Activated T-cell treated with anti-CD3 and anti-CD28 coated beads for 4 hours (primary cell): ENCODE measurements around the gene RPP30.
"Not testable (repeated sequence)": the region's sequence is repeated elsewhere in the genome, so short reads cannot be mapped to it uniquely, and the experiment has no call there.

ENCODE experiments used
- DNase-seq: peaks from one replicate; pipeline ENCODE4 v3.0.0-alpha.2; 2020

Gene RPP30

DNA sequence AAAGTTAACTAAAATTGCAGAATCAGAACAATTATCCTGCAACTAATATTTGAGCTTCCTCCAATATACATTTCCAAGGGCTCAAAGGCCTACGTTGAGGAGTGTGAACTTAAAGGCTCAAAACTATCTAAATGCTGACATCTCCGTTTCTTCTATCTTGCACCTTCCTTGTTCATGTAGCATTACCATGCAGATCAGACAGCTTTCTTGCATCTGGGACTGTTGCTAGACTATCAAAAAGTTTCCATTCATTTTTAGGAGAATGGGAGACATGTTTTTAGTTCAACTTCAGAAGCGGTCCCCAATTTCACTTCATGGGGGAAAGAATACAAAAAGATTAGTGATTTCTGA lies 46.2 kb downstream of the RPP30 start:
- DNase-seq = no peak

DNA sequence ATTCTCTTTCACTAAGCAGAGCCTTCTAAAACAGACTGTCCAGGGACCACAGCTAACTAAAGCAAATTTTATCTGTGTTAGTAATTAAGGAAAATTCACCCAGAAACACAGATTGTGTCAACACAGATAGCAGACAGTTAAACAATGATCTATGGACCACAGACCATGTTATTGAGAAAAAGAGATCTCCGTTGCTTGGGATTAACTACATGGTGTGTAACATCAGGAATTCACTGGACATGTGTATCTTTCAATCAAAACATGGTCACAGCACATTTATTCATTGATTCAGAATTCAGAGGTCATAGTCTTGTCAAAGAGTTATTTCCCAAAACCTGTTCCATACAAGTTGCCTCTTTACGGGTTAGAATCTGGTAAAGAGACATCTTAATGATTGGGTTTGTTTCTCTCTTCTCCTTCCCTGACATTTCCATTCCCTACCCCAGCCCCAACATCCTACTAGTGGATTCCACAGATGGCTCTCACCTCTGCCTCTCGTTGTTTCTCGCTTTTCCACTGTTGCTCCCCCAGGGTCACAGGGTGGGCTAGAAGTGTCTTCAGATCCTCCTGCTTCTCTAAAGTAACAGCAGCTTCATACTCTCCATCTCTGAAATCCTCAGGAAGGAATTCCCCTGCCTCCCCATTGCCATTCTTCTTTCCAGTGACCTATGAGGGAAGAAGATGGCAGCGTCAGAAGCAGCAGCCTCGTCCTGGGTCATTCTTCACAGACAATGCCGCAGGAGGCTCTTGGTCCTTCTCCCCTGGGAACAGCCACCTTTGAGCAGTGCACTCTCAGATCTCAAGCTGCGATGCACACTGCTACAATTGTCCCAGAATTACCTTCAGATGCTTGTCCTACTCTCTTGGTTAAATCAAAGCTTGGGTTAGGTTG lies 48.2 kb downstream of the RPP30 start:
- no peak for DNase-seq

DNA sequence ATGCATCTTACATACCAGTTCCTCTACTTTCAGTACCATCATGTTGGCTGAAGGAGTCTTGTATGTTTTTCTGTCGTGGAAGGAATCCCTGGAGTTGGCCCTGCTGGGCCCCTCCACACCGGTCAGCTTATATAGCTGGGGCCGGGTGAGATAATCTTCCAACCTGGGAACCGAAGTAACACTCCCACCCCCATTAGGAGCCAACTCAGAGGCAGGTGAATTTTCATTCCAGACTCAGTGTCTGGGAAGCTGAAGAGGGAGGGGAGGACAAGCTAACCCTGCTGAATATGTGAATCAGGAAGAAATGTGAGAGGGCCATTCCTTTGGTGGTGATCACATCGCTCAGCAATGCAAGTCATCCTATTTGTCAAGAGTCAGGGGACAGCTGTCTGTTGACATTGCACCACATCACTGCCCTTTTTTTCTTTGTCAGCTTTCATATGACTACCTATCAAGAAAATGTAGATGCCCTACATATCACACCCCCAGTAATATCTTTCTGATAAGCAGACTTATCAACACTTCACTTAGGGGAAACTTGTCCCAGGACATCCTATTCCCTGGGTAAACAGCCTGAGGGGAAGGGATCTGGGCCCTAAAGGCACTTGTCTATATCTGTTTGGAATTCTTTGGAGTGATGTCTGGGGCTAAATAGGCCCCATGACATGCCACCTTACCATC lies 49.4 kb downstream of the RPP30 start, which contains the start of gene ANKRD1:
Gene ANKRD1, minus strand, starts transcription at position 102 of the 681 bp plus-strand sequence. Its CDS starts 60 bp downstream, at position 42.
- DNase-seq = no peak

DNA sequence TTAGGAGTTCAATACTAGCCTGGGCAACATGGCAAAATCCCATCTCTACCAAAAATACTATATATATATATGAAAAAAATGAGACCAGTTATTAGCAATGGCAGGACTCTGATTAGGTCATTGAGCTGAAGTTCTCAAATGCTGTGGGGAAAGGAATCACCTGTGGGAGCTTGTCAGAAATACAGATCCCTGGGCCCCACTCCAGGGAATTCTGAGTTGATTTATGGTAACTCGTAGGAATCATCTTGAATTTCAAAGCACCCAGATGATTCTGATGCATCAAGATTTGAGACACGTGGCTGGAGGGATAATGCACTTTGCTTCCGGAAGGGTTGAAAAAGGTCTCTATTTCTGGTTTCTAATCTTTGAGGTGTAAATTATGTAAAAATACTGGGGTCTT lies 50.1 kb downstream of the RPP30 start:
- DNase-seq = no peak

DNA sequence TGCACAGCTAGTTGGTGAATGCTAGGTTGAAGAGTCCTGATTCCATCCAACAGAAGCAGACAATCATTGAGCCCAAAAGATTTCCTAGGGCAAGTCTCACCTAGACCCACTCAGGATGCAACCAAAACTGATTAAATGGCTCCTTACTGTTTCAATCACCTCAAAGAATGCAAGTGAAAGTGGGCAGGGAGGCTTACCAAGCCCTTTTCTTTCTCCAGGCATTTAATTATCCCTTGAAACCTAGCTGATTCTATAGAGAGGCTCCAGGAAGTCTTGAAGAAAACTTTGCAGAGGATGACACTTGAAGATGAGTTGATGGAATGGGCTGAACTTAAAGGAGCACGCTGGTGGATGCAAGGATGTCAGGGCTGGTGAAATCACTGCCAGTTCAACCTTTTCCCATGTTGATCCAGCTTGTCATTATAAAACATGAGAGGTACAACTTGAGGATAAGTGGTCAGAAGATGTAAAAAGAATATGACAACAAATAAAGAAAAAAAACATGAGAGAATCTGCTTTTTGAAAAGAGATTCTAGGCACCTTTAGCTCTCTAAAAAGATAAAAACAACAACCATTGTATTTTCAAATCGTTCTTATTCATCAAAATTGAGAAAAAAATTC lies 51.4 kb downstream of the RPP30 start:
- DNase-seq = no peak

DNA sequence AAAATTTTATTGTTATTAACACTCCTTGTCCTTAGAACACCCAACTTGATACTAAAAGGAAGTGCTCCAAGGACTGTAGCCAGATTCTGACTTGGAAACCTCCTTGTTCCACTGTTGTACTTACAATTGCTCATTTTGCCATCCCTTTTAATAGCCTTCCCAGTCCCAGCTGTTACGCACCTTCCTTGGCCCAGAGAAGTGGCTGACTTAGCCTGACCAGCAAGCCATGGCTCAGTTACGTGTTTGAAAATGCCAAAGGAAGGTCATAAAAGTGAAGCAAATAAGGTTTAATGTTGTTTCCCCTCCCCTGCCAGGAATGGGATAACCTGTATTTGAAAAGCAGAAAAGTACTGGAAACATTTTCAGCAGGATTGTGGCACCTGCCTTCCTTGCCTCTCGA lies 52.8 kb downstream of the RPP30 start:
- no peak for DNase-seq

DNA sequence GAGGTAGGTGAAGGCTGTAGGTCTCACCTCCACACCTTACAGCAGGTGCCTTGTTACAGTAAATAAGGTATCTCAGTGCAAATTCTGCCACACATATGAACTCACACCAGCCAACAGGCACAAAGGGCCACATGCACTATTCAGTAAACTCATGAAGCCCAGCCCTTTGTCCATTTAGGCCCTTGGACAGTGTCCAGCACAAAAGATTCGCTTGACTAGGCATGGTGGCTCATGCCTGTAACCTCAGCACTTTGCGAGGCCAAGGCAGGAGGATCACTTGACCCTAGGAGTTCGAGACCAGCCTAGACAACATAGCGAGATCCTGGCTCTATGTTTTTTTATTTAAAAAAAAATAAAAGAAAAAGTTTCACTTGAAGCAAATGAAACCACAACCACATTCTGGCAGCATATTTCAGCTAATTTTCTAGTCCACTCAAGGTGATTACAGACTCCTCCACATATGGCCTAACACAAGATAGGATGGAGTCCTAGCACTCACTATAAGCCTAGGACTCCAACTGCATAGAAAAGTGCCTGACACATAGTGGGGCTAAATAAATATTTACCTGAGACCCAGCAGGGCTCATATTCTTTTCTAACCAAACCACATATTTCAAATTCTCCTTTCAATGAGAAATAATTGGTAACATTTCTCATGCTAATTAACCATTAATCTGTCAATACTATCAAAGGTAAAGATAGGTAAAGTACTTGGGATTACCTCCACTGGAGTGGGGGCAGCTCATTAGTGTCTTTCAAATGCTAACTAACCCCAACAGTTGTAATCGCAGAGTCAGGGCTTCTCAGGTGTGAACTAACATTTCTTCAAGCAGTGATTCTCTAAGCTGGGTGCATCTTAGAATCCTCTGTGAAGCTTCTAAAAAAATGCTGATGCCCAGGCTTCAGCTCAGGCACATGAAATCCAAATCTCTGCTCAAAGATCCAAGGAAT lies 53.6 kb downstream of the RPP30 start:
- DNase-seq = no peak

DNA sequence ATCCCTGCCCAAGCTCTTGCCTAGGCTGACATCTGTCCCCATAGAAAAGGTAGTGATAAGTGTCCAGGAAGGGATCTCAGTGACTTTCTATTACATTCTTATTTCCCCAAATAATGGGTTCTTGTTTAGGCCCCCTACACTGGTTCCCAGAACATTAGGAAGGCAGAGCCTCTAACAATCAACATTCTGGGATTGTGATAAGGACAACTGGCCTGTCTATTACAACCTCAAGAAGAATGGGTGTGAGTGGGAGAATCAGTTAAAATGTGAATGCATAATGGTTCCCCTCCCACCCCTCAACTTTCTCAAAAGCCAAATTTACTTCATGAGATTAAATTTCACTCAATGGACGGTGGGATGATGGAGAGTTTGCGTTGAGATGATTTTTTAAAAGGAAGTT lies 55.5 kb downstream of the RPP30 start:
- DNase-seq = no peak

DNA sequence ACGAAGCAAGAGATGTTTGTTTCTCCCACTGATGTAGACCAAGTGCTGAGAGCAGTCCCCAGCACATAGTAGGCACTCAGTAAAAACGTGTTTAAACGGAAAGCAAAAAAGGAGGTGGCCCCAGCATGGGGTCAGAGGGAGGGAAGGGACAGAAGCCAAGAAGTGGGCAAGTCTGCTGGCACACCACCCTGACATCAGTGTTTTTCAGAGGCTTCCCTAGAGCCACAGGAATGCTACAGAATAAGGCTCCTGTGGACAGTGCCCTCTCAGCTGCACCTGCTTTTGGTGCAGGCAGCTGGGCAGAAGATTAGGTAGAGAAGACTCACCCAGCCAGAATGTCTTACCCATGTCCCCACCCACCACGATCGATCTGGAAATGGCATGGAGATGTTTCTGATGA lies 57.4 kb downstream of the RPP30 start:
- no peak for DNase-seq

DNA sequence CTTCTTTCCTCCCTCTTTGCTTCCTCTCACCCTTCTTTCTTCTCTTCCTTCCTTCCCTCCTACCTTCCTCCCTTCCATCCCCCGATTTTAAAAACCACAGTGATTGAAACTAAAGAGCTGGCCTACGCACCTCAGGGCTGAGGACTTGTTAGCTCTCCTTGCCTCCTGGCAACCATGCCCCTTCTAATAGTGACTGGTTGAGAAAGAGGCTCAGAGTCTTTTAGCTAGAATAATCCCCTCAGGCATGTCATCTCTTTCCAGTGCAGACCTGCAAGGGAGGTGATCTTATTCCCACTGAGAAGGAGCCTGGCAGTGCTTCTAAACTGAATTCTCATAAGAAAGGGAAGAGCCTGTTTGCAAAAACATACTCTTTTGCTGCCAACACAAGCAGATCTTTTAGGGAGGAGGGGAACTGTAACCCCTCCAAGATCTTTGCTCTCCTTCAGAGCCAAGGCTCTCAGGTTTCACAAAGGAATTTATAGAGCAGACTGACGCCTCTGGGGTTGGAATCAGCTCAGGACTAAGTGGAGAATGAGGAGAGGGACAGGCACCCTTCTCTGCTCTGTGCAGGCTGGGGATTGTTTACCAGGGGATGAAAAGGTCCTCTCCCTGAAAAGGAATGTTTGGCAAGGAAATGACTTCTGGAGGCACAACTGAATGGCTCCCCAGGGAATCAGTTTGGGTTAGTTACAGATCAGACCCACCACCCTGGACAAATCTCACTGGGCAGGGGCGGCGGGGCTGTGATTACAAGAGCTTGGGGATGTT lies 58.5 kb downstream of the RPP30 start:
- DNase-seq = no peak

DNA sequence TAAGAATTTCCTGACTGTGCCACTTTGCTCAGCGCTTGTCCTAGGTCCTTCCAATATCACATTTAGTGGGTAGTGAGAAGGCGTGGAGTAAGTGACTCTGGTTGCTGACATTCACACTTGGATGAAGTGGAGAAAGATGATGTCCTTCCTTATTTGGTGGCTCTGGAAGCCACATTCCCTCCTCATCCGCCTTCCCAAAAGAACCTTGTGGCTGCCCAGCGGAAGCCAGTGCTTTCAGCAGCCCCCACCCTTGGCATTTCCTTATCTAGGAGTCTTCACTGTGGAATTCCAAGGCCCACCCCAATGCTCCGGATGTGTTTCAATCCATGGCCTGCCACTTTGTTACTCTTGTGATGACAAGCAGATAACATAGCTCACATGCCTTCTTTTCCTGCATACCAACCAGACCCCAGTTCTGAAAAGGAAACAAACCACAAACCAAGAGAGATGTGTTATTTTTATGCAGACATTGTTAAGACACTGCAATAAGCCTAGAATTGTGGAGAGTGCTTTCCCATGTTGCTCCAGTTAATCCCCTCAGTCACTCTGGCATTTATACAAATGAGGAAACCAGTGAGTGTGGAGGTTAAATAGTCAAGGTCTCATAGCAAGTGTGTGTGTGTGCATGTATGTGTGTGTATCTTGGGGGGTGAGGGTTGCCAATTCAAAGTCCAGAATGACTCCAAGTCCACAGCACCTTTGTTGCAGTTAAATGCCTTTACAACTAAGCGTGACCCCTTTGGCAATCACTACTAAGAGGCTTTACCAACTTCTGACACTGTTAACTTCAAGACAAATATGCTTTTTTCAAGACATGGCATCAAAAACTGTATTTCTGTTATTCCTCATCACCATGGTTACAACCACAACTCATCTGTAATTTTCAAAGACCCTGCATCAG lies 59.4 kb downstream of the RPP30 start:
- no peak for DNase-seq

DNA sequence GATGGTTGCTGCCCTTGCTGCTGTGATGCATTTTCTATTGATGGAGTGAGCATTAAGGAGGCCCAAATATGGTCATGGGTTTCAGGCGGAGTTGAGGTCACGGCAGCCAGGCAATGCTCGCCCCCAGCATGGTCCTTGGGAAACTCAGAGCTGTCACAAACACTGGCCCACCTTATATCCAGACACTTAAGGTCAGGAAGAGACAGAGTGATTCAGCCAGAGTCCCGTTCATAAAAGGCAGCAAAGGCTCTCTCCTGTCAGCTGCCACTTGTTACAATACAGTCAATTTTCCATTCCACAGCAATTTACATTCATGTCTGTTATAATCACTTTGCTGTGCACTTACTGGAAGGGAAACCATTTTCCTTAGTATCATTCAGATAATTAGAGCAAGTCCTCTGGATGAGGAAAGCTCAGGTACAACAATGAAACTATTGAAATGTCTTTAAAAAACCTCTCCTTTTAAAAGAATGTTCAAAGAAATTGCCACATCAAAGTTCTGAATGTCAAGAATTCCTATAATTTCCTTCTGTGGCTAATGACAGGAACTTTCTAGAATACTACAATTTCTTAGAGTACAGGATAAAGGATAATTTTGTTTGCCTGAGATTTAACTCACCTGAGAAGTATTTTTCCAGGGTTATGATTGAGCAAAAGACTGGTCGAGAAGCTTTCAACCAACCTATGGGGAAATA lies 64.0 kb downstream of the RPP30 start:
- no peak for DNase-seq

DNA sequence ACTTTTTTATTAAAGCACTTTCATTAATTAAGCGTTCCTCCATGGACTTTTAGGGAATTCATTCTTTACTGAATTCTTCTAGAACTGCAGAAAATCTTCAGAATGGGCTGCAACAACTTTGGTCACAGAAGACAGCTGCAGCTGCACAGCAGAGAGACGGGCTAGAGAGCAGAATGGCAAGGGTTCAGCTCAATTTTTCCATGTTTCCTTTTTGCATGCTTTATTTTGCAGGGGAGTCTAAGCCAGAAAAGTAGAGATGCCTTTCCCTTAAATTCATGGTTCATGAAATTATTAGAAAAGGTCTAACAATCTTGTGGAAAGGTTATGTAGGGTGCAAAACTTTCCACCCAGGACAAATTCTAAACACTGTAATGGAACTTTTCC lies 64.5 kb downstream of the RPP30 start:
- DNase-seq = no peak

DNA sequence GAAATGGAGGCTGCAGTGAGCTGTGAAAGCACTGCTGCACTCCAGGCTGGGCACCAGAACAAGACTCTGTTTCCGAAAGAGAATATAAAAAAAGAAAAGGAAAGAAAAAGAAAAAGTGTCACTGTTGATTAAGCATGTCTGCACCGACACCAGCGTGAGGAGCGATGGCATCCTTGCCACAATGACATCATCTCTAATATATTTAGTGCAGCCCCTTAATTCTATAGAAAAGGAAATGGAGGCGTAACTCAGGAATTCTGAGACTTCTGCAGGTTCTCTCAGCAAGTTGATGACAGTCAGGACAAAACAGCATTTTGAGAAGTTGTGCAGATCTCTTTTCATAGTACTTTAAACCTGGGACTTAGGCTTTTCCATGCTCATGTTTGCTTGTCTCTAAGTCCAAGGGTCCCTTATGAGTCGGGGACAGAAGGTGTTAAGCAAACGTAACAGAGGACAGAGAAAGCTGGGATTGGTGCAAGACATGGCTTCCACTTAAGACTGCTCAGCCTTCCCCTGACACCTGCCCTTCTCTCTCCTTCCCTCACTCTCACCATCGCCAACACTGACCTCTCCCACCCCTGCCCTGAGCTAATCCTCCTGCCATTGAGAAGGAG lies 66.0 kb downstream of the RPP30 start:
- no peak for DNase-seq

DNA sequence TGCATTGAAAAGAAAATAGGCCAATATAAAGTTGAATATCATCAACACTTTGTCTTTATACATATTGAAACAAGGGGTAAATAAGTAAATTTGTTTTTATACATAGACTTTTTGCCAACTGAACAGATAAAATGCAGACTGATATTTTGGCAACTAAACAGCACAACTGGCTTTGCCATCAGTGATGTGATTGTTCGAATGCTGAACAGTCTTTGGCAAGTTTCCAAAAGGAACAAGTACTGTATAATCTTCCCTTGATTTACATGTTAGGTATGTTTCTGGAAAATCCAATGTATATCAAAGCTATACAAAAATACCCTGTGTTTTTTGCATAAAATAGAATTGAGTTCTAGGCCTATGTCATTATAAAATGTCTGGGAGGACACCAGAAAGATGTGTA lies 67.3 kb downstream of the RPP30 start:
- no peak for DNase-seq

DNA sequence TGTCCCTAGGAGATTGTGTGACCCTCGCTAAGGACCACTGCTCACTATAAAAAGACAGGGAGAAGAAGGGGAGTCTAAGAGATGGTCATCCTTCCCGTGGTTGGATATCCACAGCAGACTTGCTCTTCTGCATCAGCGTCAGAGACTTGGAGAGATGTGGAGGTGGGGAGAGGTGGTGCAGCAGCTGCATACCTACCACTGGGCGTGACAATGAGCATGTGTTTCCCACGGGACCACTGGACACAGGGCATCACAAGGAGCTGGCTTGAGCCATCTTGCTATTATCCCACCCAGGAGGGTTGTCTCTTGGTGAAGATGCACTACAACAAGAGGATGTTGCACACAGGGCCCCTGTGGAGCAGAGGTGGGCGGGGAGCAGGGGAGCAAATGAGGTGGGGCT lies 67.9 kb downstream of the RPP30 start:
- no peak for DNase-seq

DNA sequence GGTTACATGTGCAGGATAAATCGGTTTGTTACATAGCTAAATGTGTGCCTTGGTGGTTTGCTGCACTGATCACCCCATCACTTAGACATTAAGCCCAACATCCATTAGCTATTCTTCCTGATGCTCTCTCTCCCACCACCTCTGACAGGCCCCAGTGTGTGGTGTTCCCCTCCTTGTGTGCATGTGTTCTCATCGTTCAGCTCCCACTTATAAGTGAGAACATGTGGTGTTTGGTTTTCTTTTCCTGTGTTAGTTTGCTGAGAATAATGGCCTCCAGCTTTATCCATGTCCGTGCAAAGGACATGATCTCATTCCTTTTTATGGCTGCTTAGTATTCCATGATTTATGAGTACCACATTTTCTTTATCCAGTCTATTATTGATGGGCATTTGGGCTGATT lies 71.2 kb downstream of the RPP30 start:
- not testable (repeated sequence) for DNase-seq

DNA sequence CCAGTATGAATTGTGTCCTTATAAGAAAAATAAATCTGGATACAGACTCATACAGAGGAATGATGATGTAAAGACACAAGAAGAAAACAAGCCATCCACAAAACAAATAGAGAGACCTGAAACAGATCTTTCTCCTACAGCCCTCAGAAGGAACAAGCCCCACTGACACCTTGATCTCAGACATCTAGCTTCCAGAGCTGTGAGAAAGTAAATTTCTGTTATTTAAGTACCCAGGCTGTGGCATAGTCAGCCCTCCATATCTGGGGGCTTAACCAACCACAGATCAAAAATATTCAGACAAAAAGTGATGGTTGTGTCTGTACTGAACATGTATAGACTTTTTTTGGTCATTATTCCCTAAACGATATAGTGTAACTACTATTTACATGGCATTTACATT lies 73.0 kb downstream of the RPP30 start:
- DNase-seq = no peak

DNA sequence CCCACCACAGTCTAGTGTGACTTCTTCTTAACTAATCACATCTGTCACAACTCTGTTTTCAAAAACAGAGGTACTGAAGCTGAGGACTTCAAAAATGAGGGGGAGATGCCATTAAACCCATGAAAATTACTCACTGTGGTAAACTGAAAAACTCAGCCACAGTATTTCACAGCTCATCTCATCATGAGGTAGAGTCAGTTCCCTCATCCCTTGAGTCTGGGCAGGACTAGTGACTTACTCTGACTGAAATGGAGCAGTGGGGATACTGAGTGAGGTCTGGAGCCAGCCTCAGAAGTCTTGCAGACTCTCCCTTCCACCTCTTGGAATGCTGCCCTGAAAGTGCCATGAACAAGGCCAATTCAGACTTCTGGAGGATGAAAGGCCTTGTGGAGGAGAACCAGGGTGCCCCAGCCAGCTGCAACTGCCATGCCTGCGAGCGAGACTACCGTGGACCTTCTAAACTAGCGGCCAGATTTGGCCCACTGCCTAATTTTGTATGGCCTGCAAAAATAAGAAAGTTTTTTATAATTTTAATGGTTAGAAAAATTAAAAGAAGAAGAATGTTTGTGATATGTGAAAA lies 73.8 kb downstream of the RPP30 start:
- DNase-seq = no peak
